ENCODE results near the gene EFCAB11.

GRCh38 chr14:89909586-89909985, 44.9 kb downstream of the EFCAB11 start:
- TF ChIP-seq CTCF (IDR thresholded peaks at IDR 0.05): no peak
- no peak for TF ChIP-seq POLR2A (IDR thresholded peaks at IDR 0.05)

All from esophagus squamous epithelium (tissue), 4 donors.